Dedifferentiated amniotic fluid mesenchymal stem cell (primary cell): ENCODE data around the gene IFT81.
"Not testable (repeated sequence)": the region's sequence is repeated elsewhere in the genome, so short reads cannot be mapped to it uniquely, and the experiment has no call there.

Experiments used
- DNase-seq: peaks from one replicate; pipeline ENCODE4 v3.0.0-alpha.2; 2016; ENCODE audit errors: extremely low spot score

IFT81 gene

GRCh38 chr12:110244372-110244771, 120.2 kb downstream of the IFT81 start:
- no peak for DNase-seq

GRCh38 chr12:110244829-110245228, 120.7 kb downstream of the IFT81 start:
- DNase-seq, result no peak

GRCh38 chr12:110245369-110245772, 121.2 kb downstream of the IFT81 start:
- no peak for DNase-seq

- DNase-seq, result no peak
These were observed 122.6 kb downstream of the IFT81 start for GRCh38 chr12:110246636-110247339.

- DNase-seq, result no peak
These were observed 123.4 kb downstream of the IFT81 start for GRCh38 chr12:110247340-110248095.

GRCh38 chr12:110248096-110248447, 123.9 kb downstream of the IFT81 start:
- no peak for DNase-seq

- DNase-seq, result no peak
These were observed 124.9 kb downstream of the IFT81 start for GRCh38 chr12:110249105-110249504.

- no peak for DNase-seq
These were observed 125.6 kb downstream of the IFT81 start for GRCh38 chr12:110249716-110250225.

GRCh38 chr12:110251381-110251780, 127.2 kb downstream of the IFT81 start:
- no peak for DNase-seq

GRCh38 chr12:110252716-110253115, 128.6 kb downstream of the IFT81 start:
- DNase-seq, result no peak

- DNase-seq, result no peak
These were observed 129.0 kb downstream of the IFT81 start for GRCh38 chr12:110253176-110253575.

- no peak for DNase-seq
These were observed 130.9 kb downstream of the IFT81 start for GRCh38 chr12:110254971-110255540.

- DNase-seq, result not testable (repeated sequence)
These were observed 131.8 kb downstream of the IFT81 start for GRCh38 chr12:110255890-110256456.

GRCh38 chr12:110256780-110257431, 132.7 kb downstream of the IFT81 start:
- no peak for DNase-seq

GRCh38 chr12:110258466-110258865, 134.3 kb downstream of the IFT81 start:
- DNase-seq, result no peak

GRCh38 chr12:110262442-110263388, 138.6 kb downstream of the IFT81 start:
- DNase-seq, result no peak

GRCh38 chr12:110266381-110266960, 142.3 kb downstream of the IFT81 start:
- DNase-seq, result no peak

GRCh38 chr12:110266980-110267620, 142.9 kb downstream of the IFT81 start:
- DNase-seq, result peak; percentile 48
